K562 (cell line): ENCODE results near the gene PPP4R1. TPM values are rescaled to one million over a fixed set of nuclear protein-coding genes. Genes with fewer than 3 reads are reported as not detected.

Experiments
- CHD4 ChIP-seq: fragments of 200-600 bp; sonication (generic); IDR thresholded peaks from 3 replicates; pipeline ENCODE4 v1.6.1; 2012; ENCODE audit warnings: low read depth, mild to moderate bottlenecking, mixed read lengths, low read length, inconsistent platforms; ENCODE audit not compliant: insufficient read depth, insufficient replicate concordance, poor library complexity, severe bottlenecking
- GATA2 ChIP-seq: sonication (generic); formaldehyde crosslinking; IDR thresholded peaks from 2 replicates; pipeline ENCODE4 v1.4.0; 2020; ENCODE audit warnings: mild to moderate bottlenecking, missing genetic modification reagents
- HNRNPLL ChIP-seq: fragments of 200-400 bp; formaldehyde crosslinking; IDR thresholded peaks from 2 replicates; pipeline ENCODE4 v1.6.1; 2017; ENCODE audit warnings: low read length, low read depth, mild to moderate bottlenecking; ENCODE audit not compliant: poor library complexity, severe bottlenecking
- MXI1 ChIP-seq: IDR thresholded peaks from 2 replicates; pipeline ENCODE4 v1.6.1; 2011; ENCODE audit warnings: low read depth, mild to moderate bottlenecking, improper control_type of control experiment, low read length
- NFRKB ChIP-seq: fragments of 450-650 bp; IDR thresholded peaks from 2 replicates; pipeline ENCODE4 v1.6.1; 2016; ENCODE audit warnings: low read depth
- NRF1 ChIP-seq, 2 experiments: fragments of 450-650 bp; IDR thresholded peaks in 1 of 2; conservative IDR thresholded peaks in 1 of 2; 2 replicates each; pipeline ENCODE4 v1.6.1; 2014; ENCODE audit warnings: mild to moderate bottlenecking in 2 of 2
- POLR3G ChIP-seq: IDR thresholded peaks from 2 replicates; pipeline ENCODE4 v1.6.1; 2011; ENCODE audit not compliant: insufficient read length, insufficient replicate concordance; ENCODE audit errors: extremely low read depth
- SRSF3 ChIP-seq: fragments of 200-400 bp; formaldehyde crosslinking; IDR thresholded peaks from 2 replicates; pipeline ENCODE4 v1.6.1; 2016; ENCODE audit warnings: mild to moderate bottlenecking, low read length, moderate library complexity; ENCODE audit not compliant: insufficient read depth
- TRIM24 ChIP-seq, 2 experiments: fragments of 450-650 bp; IDR thresholded peaks; 2 replicates each; pipeline ENCODE4 v1.6.1; 2016
- YY1 ChIP-seq, 3 experiments: IDR thresholded peaks; 2 replicates each; pipeline ENCODE4 v1.6.1; 2011; ENCODE audit warnings: low read length in 2 of 3, mild to moderate bottlenecking in 2 of 3, moderate library complexity in 2 of 3, borderline replicate concordance in 1 of 3, control low read depth in 1 of 3, low read depth in 1 of 3; ENCODE audit not compliant: insufficient read depth in 3 of 3, insufficient replicate concordance in 2 of 3, control insufficient read depth in 1 of 3, insufficient read length in 1 of 3; ENCODE audit errors: extremely low read depth in 1 of 3
- ZNF146 ChIP-seq: IDR thresholded peaks from one replicate; pipeline ENCODE4 v1.6.1; 2018; ENCODE audit warnings: missing compliant biosample characterization; ENCODE audit not compliant: unreplicated experiment
- ZNF311 ChIP-seq: fragments of 250-450 bp; sonication (Bioruptor Pico); IDR thresholded peaks from 2 replicates; pipeline ENCODE4 v1.4.0; 2020; ENCODE audit warnings: mild to moderate bottlenecking, moderate library complexity
- ZNF395 ChIP-seq: fragments of 200-800 bp; sonication (Bioruptor generic); IDR thresholded peaks from 2 replicates; pipeline ENCODE4 v1.6.1; 2017; ENCODE audit warnings: missing genetic modification characterization, missing compliant biosample characterization
- ZNF778 ChIP-seq: fragments of 450-650 bp; formaldehyde crosslinking; IDR thresholded peaks from 2 replicates; pipeline ENCODE4 v1.4.0; 2020; ENCODE audit warnings: mild to moderate bottlenecking, moderate library complexity
- polyA plus RNA-seq, 8 experiments: library from polyadenylated mRNA; depleted of rRNA in 4 of 8; stranded (reverse) in 5 of 8; unstranded in 3 of 8; fragments of >200 nt; fragmentation: Nextera tagmentation in 2 of 8; fragmentation: Illumina TruSeq in 1 of 8; extraction: Ambion mirVana in 2 of 8; extraction: Trizol in 1 of 8; gene quantifications; 2 replicates each; pipeline versions ENCODE4 v1.2.1 to v1.2.3, GENCODE V29; 2011 to 2014; ENCODE audit warnings: inconsistent platforms in 1 of 8, missing spikeins in 1 of 8
- total RNA-seq, 7 experiments: library from RNA; depleted of rRNA in 6 of 7; stranded (reverse); fragments of >200 nt in 6 of 7; fragmentation: Illumina TruSeq in 2 of 7; extraction: Trizol in 2 of 7; gene quantifications; 2 replicates each; pipeline versions ENCODE4 v1.2.1 to v1.2.3, GENCODE V29; 2011 to 2021; ENCODE audit warnings: low replicate concordance in 1 of 7
- TF ChIP-seq, protein P1 (sequence below): fragments of 450-650 bp; IDR thresholded peaks from 2 replicates; pipeline ENCODE4 v1.6.1; 2016; ENCODE audit warnings: low read depth

Gene PPP4R1
- total and polyA plus RNA-seq, 9 of the 15 experiments (the other 6 are each of a cell fraction or from before 2014, with no cell fraction given), result 23.5 to 136 (median 84.5) TPM

DNA sequence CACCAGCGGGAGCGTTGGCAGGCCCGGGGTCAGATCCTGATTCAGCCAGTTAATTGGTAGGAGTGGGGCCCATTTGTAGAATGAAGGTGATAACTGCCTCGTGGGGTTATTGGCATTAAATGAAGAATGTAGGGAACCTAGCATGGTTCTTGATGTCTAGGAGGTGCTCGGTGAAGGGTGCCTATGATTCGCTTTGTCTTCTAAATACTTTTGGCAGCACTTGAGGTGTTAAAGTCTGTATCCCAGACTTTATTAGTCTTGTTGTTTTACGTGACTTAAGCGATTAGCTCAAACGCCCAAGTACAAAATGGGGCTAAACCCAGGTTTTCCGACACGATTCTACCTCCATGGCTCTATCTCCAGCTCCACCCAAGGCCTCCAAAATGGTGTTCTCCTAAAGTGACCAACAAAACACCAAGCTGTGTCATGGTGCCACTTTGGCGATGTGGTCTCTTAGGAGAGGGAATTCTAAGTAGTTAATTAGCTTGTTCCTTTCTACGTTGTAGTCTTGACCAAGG lies 980 bp upstream of the PPP4R1 start (continued):
- TF ChIP-seq, protein P1, sequence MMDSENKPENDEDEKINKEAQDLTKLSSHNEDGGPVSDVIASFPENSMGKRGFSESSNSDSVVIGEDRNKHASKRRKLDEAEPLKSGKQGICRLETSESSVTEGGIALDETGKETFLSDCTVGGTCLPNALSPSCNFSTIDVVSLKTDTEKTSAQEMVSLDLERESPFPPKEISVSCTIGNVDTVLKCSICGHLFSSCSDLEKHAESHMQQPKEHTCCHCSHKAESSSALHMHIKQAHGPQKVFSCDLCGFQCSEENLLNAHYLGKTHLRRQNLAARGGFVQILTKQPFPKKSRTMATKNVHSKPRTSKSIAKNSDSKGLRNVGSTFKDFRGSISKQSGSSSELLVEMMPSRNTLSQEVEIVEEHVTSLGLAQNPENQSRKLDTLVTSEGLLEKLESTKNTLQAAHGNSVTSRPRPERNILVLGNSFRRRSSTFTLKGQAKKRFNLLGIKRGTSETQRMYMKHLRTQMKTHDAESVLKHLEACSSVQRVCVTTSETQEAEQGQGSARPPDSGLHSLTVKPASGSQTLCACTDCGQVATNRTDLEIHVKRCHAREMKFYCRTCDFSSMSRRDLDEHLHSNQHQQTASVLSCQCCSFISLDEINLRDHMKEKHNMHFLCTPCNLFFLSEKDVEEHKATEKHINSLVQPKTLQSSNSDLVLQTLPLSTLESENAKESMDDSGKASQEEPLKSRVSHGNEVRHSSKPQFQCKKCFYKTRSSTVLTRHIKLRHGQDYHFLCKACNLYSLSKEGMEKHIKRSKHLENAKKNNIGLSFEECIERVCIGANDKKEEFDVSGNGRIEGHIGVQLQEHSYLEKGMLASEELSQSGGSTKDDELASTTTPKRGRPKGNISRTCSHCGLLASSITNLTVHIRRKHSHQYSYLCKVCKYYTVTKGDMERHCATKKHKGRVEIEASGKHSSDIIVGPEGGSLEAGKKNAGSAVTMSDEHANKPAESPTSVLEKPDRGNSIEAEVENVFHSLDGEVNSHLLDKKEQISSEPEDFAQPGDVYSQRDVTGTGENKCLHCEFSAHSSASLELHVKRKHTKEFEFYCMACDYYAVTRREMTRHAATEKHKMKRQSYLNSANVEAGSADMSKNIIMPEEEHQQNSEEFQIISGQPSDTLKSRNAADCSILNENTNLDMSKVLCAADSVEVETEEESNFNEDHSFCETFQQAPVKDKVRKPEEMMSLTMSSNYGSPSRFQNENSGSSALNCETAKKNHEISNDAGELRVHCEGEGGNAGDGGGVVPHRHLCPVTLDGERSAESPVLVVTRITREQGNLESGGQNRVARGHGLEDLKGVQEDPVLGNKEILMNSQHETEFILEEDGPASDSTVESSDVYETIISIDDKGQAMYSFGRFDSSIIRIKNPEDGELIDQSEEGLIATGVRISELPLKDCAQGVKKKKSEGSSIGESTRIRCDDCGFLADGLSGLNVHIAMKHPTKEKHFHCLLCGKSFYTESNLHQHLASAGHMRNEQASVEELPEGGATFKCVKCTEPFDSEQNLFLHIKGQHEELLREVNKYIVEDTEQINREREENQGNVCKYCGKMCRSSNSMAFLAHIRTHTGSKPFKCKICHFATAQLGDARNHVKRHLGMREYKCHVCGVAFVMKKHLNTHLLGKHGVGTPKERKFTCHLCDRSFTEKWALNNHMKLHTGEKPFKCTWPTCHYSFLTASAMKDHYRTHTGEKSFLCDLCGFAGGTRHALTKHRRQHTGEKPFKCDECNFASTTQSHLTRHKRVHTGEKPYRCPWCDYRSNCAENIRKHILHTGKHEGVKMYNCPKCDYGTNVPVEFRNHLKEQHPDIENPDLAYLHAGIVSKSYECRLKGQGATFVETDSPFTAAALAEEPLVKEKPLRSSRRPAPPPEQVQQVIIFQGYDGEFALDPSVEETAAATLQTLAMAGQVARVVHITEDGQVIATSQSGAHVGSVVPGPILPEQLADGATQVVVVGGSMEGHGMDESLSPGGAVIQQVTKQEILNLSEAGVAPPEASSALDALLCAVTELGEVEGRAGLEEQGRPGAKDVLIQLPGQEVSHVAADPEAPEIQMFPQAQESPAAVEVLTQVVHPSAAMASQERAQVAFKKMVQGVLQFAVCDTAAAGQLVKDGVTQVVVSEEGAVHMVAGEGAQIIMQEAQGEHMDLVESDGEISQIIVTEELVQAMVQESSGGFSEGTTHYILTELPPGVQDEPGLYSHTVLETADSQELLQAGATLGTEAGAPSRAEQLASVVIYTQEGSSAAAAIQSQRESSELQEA, result no peak
- peak in 1 of 3 experiments; percentile 80 for TF ChIP-seq YY1 (IDR thresholded peaks at IDR 0.05; ENCODE audit: borderline replicate concordance in 1 of 3, control insufficient read depth in 1 of 3, extremely low read depth in 1 of 3, insufficient read depth in 3 of 3, insufficient read length in 1 of 3, insufficient replicate concordance in 2 of 3, low read depth in 1 of 3, low read length in 2 of 3)
- no peak for TF ChIP-seq ZNF146 (CRISPR knock-in tag)
- TF ChIP-seq ZNF778 (CRISPR knock-in tag), result no peak
- TF ChIP-seq POLR3G, result no peak
- TF ChIP-seq ZNF395 (CRISPR knock-in tag), result peak; percentile 88
- peak; percentile 1 for TF ChIP-seq HNRNPLL
- no peak for TF ChIP-seq ZNF311
- no peak for TF ChIP-seq CHD4
- no peak for TF ChIP-seq MXI1
- TF ChIP-seq SRSF3, result no peak
- TF ChIP-seq NFRKB, result no peak
- no peak for TF ChIP-seq GATA2 (CRISPR knock-in tag)
- TF ChIP-seq NRF1 (conservative IDR thresholded peaks at IDR 0.05 in 1 of 2, IDR thresholded peaks at IDR 0.05 in 1 of 2), result 0 out of 4 replicates have a peak, but pooled peaks of 1 of the 2 experiments have one; percentile 15
- TF ChIP-seq TRIM24 (IDR thresholded peaks at IDR 0.05), result no peak
